IMR-90 (cell line): ENCODE measurements around the gene NUBP2.

Experiments
- CEBPB ChIP-seq: IDR thresholded peaks from 2 replicates; pipeline ENCODE4 v1.6.1; 2012; ENCODE audit warnings: low read depth, low read length, improper control_type of control experiment
- MAFK ChIP-seq: IDR thresholded peaks from 2 replicates; pipeline ENCODE4 v1.6.1; 2012; ENCODE audit warnings: low read depth, low read length, improper control_type of control experiment
- NFE2L2 ChIP-seq: fragments of 150-350 bp; IDR thresholded peaks from 2 replicates; pipeline ENCODE4 v1.6.1; 2016; ENCODE audit warnings: low read depth, mild to moderate bottlenecking, low read length
- POLR2A ChIP-seq: IDR thresholded peaks from 2 replicates; pipeline ENCODE4 v1.6.1; 2012; ENCODE audit warnings: mild to moderate bottlenecking, low read depth, low read length
- RCOR1 ChIP-seq: IDR thresholded peaks from 2 replicates; pipeline ENCODE4 v1.6.1; 2012; ENCODE audit warnings: mild to moderate bottlenecking, low read length, improper control_type of control experiment; ENCODE audit not compliant: insufficient replicate concordance
- SMC3 ChIP-seq: fragments of 150-350 bp; IDR thresholded peaks from 2 replicates; pipeline ENCODE4 v1.6.1; 2016; ENCODE audit warnings: low read depth, mild to moderate bottlenecking, antibody characterized with exemption, low read length, moderate library complexity
- TF ChIP-seq, protein P1 (sequence below): conservative IDR thresholded peaks from 2 replicates; pipeline ENCODE4 v1.5.1; 2012; ENCODE audit warnings: mild to moderate bottlenecking, low read depth, low read length, improper control_type of control experiment

DNA sequence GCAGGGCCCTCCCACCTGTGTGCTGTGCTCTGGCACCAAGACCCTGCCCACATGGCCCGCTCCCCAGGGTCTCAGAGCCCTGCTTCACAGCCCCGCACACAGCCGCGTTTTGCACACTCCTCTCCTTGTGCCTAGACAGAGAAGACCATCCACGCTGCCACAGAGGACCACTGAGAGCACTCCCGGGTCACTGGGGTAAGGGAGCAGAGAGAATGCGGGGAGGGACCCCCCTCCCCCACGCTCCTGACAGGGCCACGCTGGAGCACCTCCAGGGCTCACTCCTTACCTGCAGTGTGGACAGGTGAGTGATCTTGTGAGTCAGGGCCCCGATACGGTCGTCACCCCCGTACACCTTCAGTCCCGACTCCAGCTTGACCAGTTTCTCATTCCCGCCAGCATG is 36.9 kb downstream of the NUBP2 start:
- no peak for TF ChIP-seq POLR2A
- no peak for TF ChIP-seq CEBPB
- TF ChIP-seq SMC3: no peak
- no peak for TF ChIP-seq RCOR1
- TF ChIP-seq, protein P1, sequence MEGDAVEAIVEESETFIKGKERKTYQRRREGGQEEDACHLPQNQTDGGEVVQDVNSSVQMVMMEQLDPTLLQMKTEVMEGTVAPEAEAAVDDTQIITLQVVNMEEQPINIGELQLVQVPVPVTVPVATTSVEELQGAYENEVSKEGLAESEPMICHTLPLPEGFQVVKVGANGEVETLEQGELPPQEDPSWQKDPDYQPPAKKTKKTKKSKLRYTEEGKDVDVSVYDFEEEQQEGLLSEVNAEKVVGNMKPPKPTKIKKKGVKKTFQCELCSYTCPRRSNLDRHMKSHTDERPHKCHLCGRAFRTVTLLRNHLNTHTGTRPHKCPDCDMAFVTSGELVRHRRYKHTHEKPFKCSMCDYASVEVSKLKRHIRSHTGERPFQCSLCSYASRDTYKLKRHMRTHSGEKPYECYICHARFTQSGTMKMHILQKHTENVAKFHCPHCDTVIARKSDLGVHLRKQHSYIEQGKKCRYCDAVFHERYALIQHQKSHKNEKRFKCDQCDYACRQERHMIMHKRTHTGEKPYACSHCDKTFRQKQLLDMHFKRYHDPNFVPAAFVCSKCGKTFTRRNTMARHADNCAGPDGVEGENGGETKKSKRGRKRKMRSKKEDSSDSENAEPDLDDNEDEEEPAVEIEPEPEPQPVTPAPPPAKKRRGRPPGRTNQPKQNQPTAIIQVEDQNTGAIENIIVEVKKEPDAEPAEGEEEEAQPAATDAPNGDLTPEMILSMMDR: no peak
- TF ChIP-seq NFE2L2: no peak
- TF ChIP-seq MAFK: no peak
